C4-2B (cell line): ENCODE results near the gene DENND5A.

Experiments
- H3K27ac ChIP-seq: fragments of 450-650 bp; 2 replicates; pipeline ENCODE4 v1.5.1; 2017
- ZFX ChIP-seq: fragments of 450-650 bp; IDR thresholded peaks from 2 replicates; pipeline ENCODE4 v1.6.1; 2017
- TF ChIP-seq, protein P1 (sequence below): fragments of 450-650 bp; conservative IDR thresholded peaks from 2 replicates; pipeline ENCODE4 v1.5.1; 2017; ENCODE audit warnings: mild to moderate bottlenecking

Gene DENND5A

DNA sequence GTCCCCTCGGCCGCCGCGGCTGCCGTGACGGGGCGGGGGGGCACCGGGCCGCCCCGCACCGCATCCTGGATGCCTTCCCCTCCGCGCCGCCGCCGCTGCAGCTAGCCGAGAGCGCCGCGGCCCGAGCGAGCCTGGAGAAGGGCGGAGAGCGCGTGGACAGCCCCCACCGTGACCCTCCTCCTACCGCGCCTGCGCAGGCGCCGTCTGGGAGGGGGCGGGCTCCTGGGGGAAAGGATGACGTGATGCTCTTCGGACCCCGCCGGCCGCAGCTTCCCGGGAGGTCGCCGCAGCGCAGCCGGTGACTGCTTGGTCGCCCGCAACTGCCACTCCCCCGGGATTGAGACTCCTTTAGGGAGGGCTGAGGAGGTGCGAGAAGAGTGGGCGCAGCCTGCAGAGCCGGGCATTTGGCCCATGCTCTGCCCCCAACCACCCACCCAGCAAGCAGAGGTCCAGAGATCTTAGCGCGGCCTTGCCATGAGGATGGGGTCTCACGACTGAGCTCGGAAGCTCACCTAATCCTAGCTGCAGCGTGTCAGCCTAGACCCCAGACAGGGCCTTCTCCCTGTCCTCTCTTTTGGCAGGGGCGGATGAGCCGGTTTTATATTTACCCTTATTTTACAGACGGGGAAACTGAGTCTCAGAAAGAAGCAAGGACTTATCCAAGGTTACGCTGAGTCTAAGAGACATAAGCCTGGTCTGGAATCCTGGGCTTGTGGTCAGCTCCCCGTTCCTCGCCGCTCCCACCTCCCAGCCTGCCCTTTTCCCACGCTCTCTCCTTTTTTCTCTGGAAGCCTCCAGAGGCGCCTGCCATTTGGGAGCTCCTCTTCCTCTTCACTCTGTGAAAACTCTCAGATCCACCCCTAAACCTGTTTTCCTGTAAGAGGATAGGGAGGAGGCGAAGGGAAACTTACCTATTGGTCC is at the start of gene DENND5A:
Gene DENND5A (minus strand): TSS at position 140 of the 921 bp plus-strand sequence. CDS start 281 bp downstream, outside the sequence.
- peak; percentile 73; the same call in 1 of the 2 replicates for TF ChIP-seq ZFX
- TF ChIP-seq, protein P1, sequence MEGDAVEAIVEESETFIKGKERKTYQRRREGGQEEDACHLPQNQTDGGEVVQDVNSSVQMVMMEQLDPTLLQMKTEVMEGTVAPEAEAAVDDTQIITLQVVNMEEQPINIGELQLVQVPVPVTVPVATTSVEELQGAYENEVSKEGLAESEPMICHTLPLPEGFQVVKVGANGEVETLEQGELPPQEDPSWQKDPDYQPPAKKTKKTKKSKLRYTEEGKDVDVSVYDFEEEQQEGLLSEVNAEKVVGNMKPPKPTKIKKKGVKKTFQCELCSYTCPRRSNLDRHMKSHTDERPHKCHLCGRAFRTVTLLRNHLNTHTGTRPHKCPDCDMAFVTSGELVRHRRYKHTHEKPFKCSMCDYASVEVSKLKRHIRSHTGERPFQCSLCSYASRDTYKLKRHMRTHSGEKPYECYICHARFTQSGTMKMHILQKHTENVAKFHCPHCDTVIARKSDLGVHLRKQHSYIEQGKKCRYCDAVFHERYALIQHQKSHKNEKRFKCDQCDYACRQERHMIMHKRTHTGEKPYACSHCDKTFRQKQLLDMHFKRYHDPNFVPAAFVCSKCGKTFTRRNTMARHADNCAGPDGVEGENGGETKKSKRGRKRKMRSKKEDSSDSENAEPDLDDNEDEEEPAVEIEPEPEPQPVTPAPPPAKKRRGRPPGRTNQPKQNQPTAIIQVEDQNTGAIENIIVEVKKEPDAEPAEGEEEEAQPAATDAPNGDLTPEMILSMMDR, result no peak
- peak within 1 kb of the TSS; percentile 79 for H3K27ac ChIP-seq

DNA sequence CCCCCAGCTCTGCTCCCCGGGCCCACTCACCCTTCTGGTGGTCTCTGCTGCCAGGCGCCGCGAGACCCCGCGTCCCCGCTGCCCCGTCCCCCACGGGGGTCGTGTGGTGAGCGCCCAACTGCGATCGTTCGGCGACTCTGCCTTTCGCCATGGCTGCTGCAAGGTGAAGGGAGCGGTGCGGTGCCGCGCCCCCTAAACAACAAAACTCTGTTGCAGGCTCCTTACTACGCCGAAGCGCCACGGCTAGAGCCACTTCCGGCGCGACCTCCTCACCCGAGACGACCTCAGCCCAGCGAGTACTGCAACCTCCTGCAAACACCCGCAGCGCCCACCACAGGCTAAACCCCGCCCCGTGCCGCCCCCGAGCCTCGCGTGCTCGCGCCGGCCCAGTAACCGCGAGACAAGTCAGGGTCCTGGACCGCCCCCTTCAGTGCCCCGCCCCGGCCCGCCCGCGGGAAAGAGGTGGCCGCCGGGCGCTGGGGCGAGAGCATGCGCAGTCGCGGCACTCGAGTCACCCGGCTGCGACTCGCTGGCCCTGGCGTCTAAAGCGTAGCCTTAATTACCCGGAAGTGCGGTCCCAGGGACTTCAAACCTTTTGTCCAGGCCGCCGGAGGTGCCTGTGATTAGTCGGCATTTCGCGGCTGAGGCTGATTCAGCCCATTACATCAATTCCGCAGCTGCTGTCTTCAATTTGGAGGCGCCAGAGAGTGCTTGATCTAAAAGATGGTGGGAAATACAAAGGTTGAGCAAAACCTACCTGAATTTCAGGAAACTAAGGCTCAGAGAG is 49.3 kb upstream of the DENND5A start, which contains the start of gene TMEM41B:
Gene TMEM41B (minus strand): TSS at position 303 of the 787 bp plus-strand sequence. CDS start 152 bp downstream, at position 151.
- peak within 1 kb of the TSS; percentile 93 for H3K27ac ChIP-seq
- TF ChIP-seq ZFX, result 0 out of 2 replicates have a peak, but pooled peaks have one; percentile 29
- TF ChIP-seq, protein P1, result no peak

DNA sequence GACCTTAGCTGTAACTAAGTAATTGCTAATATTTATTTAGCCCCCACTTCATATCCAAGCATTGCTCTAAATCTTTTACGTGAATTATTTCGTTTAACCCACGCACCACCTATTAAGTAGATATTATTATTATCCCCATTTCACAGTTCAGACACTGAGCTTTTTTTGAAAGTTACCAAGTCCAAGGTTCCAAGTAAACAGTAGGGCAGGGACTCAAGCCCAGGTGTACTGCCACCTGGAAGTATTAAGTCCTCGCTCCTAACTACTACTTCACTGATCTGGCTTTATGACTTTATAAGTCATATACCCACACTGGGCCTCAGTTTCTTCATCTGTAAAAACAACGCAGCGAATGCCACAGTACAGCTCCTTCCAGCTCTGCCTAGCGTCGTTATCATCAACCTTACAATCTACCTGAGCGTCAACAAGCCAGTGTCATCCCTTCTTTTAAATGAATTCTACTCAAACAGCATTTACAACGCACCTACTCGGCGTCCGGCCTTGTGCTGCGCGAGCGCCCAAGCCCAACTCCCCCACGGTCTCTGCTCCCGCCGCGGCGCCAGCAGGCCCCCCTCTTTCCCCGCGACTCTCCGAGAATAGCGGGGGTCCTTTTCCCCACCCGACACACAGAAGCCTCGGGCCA is 48.6 kb upstream of the DENND5A start:
- TF ChIP-seq ZFX, result peak; percentile 60; the same call in 1 of the 2 replicates
- TF ChIP-seq, protein P1, result no peak
- peak overlapping the region; percentile 93 for H3K27ac ChIP-seq

DNA sequence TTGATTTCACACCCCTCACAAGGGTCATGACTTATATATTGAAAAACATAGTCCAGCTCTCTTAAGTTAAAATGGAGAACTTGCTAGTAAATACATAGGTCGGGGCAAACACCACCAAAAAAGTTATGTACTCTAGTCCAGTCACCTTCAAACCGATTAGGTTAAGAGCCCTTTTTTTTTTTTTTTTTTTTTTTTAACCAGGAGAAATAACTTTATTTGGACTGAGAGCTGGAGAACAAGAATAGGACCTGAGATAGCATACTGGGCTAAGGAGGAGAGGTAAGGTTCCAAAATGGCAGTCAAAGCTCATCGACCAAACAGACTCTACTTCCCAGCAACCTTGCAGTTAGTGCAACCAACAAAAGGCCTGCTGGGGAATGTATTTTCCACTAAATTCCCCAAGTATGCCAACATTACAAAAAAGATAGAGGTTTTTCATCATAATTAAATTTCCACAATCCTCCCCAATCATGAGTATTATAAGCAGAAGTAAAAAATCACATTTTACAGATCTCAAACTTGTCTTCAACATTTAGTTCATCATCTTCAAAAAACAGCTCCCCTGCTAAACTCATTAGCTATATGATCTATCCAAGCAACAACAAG is 45.4 kb upstream of the DENND5A start:
- no peak for TF ChIP-seq ZFX
- TF ChIP-seq, protein P1, result no peak
- H3K27ac ChIP-seq, result no peak overlapping the region

DNA sequence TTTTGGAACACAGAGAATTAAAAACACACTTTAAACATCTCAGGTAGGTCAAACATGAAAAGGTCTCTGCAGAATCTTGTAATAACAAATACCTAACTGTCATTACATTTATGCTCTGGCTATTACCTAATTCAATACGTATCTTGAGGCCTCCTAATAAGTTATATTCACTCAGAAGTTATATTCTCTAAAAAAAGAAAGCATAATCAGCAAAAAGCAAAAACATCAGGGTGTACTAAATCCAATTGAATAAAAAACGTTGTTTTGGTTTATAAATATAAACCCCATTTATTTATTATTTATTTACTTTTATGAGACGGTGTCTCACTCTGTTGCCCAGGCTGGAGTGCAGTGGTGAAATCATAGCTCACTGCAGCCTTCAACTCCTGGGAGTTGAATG is 39.0 kb upstream of the DENND5A start:
- TF ChIP-seq, protein P1, result no peak
- TF ChIP-seq ZFX, result no peak
- H3K27ac ChIP-seq, result no peak overlapping the region

DNA sequence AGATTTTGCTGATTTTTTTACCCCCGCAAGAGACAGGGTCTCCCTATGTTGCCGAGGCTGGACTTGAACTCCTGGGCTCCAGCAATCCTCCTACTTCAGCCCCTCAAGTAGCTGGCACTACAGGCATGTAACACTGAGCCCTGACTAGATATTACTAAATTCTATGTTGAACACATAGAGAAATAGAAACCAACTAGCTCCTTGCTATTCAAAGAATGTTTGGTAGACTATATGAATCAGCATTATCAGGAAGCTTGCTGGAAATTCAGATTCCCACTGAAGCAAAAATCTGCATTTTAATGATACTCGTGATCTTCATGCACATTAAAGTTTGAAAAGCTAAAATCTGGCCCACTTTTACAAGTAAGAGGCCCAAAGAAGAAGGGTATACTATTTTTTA is 37.3 kb upstream of the DENND5A start:
- no peak overlapping the region for H3K27ac ChIP-seq
- TF ChIP-seq, protein P1, result no peak
- TF ChIP-seq ZFX, result no peak
